NCI-H2171 treated with DMSO at 0.1 percent for 48 hours (cell line): ENCODE data around the gene SCLY.

ENCODE experiments used
- DNase-seq: peaks from one replicate; lab custom pipeline; 2025; lab: John Stamatoyannopoulos, UW

Gene SCLY

DNA sequence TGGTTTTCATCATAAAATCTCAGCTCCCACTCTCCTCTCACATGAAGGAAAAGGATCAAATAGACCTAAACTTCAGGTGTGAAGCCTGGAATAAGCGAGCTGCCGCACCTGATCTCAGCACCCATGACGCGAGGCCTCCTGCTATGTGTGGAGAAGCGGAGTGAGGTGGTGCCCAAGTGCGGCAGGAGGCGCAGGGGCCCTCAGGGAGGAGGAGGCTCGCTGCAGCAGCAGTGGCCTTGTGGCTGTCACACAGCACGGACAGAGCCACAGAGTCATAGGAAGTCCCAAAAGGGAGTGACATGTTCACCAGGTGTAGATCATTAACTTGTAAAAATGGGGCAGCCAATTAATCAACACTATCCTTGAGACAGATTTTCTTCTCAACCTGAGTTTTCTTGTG, 9.1 kb downstream of the SCLY start:
- no peak for DNase-seq

DNA sequence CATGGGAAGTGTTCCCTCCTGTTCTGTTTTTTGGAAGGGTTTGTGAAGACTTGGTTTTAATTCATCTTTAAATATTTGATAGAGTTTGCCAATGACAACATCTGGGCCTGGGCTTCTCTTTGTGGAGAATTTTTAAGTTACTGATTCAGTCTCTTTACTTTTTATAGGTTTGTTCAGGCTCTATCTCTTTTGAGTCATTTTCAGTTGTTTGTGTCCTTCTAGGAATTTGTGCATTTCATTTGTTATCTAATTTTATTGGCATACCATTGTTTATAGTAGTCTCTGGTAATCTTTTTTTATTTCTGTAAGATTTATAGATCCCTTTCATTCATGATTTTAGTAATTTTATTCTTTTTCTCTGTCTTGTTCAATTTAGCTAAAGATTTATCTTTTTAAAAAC, 14.6 kb downstream of the SCLY start:
- DNase-seq: no peak

DNA sequence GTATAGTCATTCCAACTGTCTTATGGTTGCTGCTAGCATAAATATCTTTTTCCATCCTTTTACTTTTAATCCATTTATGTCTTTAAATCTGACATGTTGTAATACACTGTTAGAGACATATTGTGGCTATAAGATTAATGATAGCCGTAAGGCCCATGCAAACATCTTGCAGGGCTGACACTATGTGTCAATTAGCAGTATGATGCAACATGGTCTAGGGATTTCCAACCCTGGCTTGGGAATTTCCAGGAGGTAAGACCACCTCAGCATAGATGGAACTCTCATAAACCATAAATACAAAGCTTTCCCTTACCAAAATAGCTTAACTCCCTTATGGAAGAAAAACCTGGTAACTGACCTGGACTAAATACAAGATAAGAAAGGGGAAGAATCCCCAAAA, 16.5 kb downstream of the SCLY start:
- no peak for DNase-seq

DNA sequence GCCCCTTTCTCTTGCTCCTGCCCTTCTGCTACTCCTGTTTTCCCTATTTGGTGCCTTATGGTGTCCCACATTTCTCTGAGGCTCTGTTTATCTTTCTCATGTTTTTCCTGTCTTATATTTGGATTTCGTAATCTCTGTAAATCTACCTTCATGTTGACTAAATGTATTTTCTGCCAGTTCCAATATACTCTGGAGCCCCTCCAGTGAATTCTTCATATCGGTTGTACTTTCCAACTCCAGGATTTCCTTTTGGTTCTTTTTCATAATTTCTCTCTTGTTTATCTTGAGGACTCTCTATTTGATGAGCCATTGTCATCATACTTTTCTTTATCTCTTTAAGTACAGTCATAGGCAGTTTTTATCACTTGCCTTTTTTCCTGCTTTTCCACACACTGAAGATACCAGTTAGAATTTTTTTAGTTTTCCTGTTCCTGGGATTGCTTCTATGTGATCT, 19.1 kb downstream of the SCLY start:
- DNase-seq: no peak

DNA sequence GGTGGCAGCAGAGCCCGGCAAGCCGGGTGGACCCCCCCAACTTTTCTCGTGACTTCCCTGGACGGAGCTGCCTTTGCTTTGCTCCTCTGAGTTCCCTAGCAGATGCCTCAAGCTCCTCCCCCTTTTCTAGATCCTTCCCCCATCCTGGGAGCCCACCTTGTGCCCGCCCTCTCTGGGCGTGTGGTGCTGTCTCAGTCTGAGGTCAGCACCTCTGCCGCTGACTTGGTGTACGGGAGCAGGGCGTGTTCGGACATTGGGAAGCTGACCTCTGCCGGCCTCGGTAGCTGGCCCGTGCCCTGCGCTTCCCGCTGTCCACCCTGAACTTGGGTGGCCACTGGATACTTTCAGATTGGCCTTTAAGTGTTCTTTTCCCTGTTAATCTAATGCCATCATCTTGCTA, 19.7 kb downstream of the SCLY start:
- DNase-seq: no peak

DNA sequence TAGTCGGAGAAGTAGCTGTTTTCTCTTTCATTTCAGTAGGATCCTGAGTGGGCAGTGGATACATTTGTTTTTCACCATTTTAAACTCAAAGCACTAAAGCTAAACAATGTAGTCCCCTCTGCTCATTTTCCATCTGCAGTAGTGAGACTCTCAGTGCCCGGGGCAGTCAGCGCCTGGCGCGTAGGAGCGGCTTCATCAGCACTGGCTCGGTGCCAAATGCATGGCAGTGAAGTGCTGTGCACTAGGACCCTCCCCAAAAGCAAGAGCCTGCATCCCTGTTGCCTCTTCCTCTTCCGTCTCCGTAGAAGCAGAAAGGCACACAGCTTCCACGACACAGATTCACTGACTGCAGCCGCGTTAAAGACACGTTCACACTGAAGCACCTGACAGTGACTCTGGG, 20.3 kb downstream of the SCLY start:
- DNase-seq: no peak

GRCh38 chr2:238081561-238081960, 20.8 kb downstream of the SCLY start:
- DNase-seq: no peak

GRCh38 chr2:238082151-238082550, 21.4 kb downstream of the SCLY start:
- no peak for DNase-seq

DNA sequence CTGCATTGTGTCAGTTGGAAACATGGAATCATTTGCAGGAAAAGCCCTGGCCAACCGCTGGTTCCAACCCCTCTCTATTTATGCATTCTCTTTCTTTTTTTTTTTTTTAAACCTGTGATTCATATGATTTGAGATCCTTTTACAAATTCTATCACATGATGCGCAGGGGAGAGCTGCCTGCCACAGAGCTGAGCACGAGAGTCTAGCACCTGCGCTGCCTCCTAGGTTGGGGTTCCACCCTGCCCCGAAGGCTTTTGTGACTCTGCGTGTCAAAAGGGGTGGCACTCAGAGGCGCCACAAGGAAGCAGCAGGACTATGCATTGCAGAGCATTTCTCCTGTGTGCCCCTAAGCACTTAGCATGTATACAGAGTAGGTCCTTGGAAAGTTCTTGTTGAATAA, 22.0 kb downstream of the SCLY start:
- no peak for DNase-seq

GRCh38 chr2:238083919-238084318, 23.1 kb downstream of the SCLY start:
- no peak for DNase-seq

DNA sequence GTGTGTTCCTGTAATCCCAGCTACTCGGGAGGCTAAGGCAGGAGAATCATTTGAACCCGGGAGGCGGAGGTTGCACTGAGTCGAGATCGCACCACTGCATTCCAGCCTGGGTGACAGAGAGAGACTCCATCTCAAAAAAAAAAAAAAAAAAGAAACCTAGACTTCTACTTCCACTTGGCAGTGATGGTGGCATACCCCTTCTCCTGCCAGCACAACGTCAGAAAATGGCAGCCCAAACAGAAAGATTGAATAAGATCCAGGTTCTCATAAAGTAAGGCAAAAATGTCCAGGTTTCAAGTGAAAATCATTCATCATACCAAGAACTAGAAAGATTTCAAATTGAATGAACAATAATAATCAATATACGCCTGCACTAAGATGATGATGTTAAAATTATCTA, 24.0 kb downstream of the SCLY start:
- no peak for DNase-seq

DNA sequence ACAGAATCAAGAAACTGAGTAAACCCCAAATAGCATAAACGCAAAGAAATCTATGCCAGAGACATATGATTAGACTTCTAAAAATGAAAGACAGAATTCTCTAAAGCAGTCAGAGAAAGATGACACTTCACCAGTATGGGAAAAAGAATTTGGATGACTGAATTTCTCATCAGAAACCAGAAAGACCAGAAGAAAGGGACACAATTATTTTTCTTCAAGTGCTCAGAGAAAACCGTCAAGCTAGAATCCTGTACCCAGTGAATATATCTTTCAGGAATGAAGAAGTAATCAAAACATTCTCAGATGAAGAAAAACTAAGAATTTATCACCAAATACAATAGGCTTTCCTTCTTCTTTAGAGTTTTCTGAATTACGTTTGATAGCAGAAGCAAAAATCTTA, 25.1 kb downstream of the SCLY start:
- DNase-seq: no peak

- DNase-seq: no peak
Observed at GRCh38 chr2:238087211-238087610, 26.4 kb downstream of the SCLY start.

DNA sequence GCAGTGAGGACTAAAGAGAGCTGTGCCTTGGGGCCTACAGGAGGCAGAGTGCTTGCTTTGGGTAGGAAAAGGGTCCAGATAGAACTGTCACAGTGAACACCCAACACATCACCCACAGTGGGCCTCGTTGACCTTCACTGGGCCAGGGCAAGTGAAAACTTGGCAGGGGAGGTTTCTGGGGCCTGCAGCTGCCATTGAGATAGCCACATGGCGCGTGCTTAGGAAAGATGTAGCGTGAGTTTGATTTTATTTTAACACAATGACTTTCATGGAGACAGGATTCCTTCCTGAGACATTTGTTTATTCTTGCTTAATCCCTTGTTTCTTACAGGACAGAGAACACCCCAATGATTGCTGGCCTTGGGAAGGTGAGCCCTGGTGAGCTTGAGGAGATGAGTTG, 30.1 kb downstream of the SCLY start:
- DNase-seq: no peak

DNA sequence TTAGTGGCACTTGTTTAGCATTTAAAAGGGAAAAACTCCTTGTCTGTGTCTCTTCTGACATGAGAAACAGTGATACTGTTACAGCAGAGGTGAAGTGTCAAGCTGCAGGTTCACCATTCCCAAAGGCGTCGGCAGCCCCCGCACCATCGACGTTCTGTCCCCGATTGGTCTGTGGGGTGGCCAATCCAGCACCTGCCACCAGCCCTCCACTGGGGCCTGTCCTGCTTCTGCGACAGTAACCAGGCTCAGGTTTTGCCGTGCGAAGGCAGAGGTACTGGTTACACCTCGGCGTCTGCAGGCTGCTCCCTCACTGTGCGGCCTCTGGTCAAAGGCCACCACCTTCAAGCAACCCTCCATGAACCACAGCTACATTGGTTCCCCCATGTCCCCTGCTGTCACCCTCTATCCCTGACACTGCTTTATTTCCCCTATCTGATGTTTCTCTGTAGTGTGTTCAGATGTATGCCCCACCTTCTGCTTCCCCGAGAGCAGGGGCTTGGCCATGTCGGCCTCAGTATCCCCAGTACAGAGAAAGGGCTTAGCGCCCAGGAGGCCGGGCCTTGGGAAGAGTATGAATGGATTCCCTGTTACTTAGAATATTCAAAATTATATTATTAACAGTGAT, 30.7 kb downstream of the SCLY start:
- DNase-seq: no peak

DNA sequence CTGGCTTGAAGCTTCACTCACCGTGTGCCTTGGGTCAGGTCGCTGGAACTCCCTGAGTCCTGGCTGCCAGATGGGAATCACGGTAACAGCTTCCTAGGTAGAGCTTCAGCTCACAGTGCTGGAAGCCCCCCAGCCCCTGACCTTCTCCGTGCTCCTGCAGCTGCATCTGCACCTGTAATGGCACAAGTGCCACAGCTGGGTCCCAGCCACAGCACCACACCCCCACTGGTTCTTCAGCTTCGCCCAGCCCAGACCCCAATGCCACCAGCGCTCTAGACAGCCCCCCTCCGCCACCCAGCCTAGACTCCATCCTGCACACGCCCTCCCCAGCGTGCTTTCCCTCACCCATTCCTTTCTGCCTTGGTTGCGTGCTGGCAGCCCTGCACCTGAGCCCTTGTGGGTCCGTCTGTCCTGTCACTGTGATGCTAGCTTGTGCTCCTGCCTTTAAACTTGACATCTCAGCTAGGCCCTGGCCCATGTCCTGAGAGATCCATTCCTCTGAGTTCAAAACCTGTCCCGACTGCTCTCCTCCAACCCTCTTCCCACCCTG, 31.8 kb downstream of the SCLY start:
- no peak for DNase-seq

DNA sequence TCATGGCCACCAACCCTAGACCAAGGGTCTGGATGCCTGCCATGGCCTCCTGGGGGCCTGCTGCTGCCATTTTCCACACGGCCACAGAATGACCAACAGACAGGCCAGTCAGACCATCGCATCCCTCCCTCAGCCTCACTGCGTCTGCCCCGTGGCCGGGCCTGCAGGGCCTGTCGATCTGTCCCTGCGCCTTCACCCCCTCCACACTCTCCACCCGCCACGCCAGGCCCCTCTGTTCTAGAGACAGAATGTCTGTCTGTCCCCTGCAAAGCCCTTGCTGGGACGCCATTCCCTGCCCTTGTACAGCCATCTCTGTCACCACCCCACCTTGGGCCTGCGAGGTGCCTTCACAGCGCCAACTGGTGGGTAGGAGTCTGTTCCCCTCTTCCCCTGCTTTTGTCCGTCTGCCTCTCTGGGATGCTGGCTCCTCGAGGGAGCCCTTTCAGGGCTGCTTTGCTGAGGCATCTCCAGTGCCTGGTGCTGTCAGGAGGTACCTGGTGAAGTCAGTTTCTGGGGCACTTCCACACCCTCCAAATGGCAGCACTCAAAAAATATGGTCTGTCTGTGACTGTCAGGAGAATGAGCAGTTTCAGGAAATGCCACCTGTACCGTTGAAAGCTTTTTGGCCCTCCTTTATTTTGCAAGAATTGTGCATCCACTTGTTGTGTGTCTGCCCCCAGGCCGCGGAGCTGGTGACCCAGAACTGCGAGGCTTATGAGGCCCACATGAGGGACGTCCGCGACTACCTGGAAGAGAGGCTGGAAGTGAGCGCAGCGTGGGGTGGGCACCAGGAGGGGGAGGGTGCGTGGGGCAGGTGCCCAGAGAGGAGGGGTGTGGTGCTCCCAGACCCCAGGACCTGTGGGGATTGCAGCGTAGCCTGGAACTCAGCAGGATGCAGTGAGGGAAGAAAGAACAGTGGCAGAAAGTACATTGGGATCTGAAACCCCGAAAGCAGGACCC, 32.7 kb downstream of the SCLY start:
- DNase-seq: no peak

GRCh38 chr2:238094438-238095022, 33.7 kb downstream of the SCLY start:
- no peak for DNase-seq

- DNase-seq: no peak
Observed at GRCh38 chr2:238095143-238095542, 34.3 kb downstream of the SCLY start.

- DNase-seq: peak; percentile 85
Observed at GRCh38 chr2:238096311-238097011, 35.7 kb downstream of the SCLY start.

GRCh38 chr2:238097201-238097987, 36.6 kb downstream of the SCLY start:
- DNase-seq: no peak
